ENCODE measurements around the gene ROR1.
A peak's percentile ranks its signal among the peaks of the same experiment; 100 is the strongest.
"Not testable (repeated sequence)": the region's sequence is repeated elsewhere in the genome, so short reads cannot be mapped to it uniquely, and the experiment has no call there.

ROR1 gene

DNA sequence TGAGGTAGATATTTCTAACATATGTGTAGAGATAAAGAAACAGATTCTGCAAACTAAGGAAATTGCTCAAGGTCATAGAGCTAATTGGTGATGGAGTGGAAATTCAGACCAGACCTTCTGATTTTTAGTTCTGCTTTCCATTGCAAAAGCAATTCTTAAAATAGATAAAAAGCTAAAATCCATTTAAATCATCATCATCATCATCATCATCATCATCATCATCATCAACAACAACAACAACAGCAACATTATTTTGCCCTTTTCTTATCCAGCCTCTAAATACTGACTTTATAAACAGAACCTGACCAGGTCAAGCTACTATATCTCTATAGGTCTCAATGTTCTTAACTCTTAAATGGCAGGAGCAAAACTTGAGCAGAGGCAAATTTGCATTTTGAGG, 14.0 kb upstream of the ROR1 start:
- no peak for DNase-seq

DNA sequence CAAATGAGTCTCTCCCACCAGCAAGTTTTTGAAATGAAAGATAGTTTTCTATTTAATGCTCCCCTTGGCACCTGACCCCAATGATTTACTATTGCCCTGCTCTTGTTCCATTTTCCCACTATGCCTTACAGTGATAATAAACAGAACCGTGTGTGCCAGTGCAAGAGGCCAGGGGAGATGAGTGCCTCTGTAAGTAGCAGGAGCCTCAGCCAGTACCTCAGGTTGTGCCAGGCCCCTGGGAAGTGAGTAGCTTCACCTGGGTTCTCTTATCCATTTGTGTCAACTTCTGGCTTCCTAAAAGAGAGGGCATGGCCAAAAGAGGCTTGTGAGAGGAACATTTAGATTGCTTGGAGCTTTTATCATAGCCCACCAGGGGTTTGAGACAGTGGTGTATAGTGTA, 3.4 kb upstream of the ROR1 start:
- no peak for DNase-seq

DNA sequence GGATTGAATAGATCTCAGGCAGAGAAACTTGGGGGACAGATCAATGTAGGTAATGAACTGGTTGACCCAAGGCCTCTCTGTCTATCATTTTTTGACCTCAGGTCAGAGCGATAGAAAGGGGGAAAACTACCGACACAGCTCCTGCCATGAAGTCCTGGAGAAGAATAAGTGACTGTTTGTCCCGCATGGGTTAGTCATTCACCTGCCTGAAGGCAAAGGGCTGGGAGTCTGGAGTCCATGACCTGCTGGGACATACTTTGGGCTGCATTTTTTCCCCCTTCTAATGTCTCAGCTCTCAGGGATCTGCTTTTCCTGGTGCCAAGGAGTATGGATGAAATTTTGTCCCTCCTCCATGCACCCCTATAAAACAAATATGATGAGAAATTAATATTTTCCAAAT, 1.6 kb upstream of the ROR1 start:
- DNase-seq = no peak

DNA sequence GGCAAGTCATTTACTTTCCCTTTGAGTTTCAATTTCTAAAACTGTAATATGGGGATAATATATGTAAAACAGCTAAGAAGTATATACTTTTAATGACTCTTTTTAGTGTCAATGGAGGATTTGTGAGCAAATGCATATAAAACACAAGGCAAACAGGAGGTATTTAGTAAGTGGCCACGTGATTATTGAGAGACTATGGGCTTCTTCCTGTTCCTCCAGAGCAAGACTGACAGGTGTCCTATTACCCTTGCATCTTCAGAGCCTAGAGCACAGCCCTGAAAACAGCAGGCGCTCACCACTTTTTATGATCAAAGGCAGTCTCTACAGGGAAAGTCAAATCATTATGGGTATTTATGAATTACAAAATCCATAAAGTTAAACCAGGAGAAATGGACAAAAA, 941 bp upstream of the ROR1 start:
- no peak for DNase-seq

DNA sequence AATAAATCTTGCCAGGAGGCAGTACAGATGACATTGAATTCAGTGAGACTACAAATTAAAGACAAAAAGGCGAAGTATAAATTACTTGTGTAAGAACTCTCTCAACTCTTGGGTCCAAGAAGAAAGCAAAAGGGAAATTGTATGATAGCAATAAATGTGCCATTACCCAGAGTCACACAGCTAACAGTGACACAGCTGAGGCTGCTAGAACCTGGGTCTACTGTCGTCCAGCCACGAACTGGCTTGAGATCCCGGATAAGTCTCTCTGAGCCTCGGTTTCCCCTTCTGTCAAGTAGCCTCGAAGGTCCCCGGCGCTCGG, 362 bp upstream of the ROR1 start:
- no peak for DNase-seq

DNA sequence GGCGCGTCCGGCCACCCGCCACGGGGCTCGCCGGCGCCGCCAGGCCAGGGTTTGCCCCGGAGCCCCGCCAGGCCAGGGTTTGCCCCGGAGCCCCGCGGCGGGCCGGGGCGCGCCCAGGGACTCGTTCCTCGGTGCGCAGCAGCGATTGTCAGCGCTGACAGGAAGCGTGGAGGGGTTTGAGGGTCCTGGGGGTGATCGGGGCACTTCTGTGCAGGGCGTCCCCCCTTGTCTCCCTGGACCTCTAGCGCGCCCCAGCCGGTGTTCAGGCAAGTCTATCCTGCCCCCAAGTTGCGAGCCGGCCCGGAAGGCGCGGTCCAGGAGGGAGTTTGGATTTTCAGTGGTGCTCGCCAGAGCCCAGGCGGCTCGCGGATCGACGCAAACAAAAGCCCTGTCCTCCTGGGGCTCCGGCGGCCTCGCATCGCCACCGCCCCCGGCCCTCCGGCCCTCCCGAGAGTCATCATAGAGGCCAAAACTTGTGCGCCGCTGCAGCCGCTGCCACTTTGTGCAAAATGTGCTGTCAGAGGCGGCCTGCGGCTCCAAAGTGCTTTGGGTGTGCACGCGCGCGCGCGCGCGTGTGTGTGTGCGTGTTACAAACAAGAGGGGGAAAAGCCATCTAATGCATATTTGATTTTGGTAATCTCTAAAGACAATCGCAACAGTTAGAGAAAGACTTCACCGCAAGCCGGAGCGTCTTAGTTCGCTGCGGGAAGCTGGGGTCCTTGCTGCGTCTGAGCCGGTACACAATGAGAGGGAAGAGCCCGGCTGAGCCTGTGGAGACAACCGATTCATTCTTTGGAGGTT, 1.0 kb downstream of the ROR1 start:
- DNase-seq = peak; percentile 25

DNA sequence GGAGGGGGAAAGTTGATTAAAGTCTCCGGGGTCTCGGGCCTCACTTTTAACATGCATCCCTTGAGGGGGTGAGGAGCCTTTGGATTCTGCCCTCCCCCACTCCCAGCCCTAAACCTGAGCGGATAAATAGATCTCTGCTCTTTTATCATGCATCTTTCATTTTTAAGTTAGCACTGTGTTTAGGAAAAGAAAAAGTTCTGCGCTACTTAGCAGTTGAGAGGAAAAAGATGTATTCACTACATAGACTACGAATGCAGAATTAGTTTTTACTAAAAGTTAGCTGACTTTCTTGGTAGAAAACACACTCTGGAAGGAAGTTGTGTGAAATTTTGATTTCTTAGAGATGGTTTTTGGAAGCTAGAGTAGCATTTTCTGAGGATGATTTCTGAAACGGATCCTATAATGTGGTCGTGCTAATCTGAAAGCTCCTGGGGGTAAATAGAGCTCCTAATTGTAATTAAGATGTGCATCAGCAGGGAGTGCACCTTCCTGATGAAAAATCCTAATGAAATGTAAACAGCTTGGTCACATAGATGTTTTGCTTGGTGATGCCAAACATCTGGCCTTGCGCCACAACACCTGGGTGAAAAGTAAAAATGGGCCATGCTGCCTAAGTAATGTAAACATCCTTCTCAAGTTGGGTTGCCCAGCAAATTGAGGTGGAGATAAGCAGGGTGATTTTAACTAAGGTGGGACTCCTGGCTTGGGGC, 1.8 kb downstream of the ROR1 start:
- peak; percentile 10 for DNase-seq

DNA sequence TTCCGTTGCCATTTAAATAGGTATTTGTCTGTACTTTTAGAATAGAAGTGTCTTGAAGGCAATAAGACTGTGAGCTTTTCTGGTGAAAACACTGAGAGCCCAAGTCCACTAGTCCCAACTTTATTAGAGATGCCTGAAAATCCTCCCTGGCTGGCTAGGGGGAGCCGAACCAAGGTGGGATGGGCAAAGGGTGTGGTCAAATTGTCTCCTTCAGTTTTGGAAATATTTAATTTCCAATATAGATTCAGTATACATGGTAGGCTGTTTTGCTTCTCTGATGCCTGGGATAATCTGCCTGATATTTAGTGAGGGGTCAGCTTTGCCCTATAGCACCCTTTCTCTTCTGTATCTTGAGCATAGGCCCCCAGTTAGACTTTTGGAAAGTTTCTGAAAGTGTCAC, 3.5 kb downstream of the ROR1 start:
- no peak for DNase-seq

DNA sequence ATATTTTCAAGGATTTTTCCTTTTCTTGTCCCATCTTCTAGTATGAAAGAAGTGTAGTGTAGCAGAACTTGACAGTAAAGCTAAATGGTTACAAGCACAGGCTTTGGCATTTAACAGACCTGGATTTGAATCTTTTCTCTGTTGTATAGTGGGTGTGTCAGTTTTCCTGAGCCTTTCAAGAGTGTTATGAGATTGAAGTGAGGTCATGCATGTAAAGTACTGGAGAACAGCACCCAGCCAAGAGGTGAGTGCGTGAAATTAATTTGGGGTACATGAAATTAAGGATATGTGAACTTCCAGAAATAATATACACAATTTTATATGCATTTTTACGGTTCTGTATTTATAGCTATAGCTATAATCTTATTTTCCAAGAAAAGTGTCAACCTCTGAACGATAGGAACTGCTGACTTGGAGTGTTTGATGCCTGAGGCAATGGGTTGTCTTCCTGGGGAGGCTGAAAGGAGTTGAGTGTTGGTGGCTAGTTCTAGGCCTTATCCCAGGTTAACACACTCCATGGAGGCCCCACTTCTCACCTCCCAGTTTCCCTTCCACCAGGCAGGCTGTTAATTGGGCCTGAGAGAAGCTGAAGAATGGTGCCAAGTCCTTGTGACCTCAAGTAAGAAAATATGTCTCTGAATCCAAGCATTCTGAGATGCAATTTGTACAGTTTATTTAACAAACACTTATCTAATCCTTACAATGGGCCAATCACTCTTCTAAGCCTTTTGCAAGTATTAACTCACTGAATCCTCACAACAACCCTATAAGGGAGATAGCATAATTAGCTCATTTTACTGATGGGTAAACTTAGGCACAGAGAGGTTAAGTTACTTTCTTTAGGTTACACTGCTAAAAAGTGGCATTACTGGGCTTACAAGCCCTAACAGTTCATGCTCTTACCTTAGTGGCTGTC, 4.4 kb downstream of the ROR1 start:
- no peak for DNase-seq

DNA sequence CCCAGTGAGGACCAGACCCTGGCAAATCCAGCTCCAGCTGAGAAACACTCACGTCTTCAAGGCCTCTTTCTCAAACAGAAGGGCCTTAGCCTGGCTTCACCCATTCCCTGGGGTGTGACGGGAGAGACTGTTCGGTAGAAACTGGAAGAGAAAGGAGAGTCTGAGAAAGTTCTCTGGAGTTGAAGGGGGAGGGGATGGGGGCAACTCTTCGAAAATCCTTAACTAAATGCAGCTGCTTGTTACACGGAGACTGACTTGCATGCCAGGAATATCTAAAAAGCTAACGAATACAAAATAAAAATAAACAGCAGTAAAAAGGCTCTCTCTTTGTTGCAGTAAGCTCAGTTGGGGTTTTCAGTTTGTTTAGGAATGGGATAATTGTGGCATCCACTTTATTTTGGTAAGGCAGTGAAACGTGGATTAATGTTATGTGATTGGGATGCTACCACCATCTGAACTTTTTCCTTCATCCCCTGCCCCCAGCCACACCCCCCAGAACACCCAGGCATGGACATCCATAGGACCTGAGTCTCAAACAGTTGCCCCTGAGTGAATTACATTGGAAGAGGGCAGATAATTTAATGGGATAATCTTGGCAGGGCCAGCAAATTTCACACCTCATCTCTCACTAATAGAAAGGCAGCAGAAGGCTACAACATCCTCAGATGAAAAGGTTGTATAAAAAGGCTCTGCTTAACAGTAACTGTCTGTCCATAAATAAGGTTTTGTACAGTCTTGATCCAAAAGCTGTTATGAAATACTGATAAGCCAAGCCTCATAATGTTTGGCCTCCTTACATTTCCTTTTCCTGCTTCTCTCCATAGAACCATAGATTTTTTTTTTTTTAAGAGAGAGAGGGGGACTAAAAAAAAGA, 5.8 kb downstream of the ROR1 start:
- no peak for DNase-seq

DNA sequence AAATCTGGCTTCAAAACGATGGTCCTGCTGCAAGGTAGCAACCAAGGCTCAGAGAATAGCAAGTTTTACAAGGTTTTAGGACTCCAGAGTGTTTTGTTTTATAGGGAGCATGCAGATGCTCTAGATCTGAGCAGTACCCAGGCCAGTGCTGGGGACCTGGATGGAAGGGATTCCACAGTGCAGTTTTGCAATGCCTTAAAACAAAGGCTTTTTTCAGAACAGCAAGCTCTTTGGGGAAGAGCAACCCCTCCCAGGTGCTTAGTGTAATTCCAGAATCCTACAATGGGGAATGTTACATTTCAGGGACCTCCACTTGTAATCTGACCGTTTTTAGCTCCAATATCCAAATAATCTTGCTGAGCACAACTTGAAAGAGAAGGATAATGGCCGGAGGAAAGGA, 6.7 kb downstream of the ROR1 start:
- no peak for DNase-seq

DNA sequence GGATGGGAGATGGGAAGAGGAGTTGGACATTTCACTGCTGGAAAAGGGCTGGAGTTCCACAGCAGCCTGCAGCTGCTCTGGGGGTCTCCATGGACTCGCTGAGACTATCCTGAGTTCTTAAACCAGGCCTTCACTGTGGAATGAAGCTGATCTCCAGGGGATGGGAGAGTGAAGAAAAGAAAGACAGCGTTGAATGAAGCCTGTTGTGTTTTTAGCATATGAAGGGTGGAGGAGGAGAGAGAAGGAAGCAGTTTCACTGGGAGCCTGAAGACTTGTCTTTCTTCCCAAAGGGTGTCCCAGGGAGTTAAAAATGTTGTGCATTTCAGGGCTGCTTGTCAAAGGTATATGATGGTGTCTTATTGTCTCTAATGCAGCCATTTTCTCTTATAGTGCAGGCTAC, 9.2 kb downstream of the ROR1 start:
- DNase-seq = no peak

DNA sequence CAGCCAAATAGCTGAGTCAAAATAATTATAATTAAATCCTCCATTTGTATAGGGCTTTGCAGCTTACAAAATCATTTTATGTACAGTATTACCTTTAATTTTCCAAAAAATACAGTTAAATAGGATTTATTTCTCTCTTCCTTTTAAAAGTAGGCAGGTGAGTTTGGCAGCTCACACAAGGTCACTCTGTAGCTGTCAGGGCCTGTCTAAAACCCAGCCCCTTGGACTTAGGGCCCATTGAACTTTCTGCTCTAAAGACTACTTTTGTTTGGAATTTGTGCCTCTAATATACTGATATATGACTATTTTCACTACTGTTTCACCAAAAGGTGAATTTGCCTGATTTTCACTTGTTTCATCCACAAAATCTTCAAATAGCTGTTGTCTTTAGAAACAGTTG, 10.3 kb downstream of the ROR1 start:
- no peak for DNase-seq

DNA sequence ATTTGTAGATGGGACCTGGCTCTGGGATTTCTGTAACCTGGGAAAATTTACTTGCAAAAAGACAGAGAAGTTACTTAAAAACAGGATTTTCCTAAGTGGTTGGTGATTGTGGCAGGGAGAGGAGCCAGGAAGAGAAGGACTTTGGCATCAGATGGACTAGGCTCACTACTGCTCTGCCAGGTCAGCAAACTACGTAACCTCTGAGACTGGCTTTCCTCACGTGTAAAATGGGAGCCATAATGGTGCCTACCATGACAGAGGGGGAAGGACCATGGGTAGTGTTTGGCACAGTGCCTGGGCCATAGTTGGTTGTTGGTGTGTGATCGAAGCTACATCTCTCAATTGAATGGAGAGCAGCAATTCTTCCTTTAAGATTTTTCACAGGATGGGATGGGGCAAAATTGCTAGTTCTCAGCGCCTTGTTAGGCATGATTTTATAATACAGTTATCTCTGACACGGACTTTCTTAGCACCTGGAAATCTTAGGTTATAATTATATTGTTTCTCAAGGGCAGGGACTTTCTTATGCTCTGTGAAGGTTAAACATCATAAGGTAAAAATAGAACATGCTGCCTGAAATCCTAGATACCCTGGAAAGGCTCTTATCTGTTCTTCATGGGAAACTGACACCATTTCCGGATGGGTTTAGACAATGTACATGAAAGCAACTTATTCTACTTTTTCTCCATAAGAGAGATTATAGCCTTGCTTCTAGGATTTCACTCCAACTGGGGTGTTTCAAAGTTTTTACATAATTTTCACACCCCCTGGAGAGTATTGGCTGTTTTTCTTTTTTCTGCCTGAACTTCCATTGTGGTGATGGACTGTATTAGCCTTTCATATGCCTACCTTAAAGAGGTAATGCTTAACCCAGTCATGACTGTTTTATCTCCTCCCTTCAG, 10.9 kb downstream of the ROR1 start:
- no peak for DNase-seq

DNA sequence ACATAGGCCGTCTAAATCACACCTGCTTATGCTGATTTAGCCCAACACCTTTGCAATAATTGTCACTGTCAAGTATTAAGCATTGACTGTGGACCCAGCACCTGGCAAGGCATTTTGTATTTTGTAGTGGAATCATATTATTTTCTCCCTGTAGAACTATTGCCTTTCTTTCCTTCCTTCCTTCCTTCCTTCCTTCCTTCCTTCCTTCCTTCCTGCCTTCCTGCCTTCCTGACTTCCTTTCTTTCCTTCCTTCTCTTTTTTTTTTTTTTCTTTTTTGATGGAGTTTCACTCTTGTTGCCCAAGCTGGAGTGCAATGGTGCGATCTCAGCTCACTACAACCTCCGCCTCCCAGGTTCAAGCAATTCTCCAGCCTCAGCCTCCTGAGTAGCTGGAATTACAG, 13.5 kb downstream of the ROR1 start:
- DNase-seq = not testable (repeated sequence)

DNA sequence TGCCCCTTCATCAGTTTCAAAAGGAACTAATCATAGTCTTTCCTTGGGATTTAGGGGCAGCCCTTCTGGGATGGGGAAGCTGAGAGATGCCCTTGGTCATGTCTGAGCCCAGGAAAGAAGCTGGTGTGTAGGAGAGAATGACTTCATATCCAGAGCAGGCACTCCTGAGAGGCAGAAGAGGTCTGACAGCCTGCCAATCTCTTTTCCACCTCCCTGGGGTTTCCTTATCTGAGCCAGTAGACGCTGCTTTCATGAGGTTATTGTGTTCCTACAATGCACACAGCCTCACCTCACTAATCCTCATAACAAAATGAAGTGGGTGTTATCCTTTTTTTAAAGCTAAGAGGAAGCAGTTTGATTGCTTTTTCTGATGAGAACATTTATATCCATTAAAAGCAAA, 14.1 kb downstream of the ROR1 start:
- no peak for DNase-seq

DNA sequence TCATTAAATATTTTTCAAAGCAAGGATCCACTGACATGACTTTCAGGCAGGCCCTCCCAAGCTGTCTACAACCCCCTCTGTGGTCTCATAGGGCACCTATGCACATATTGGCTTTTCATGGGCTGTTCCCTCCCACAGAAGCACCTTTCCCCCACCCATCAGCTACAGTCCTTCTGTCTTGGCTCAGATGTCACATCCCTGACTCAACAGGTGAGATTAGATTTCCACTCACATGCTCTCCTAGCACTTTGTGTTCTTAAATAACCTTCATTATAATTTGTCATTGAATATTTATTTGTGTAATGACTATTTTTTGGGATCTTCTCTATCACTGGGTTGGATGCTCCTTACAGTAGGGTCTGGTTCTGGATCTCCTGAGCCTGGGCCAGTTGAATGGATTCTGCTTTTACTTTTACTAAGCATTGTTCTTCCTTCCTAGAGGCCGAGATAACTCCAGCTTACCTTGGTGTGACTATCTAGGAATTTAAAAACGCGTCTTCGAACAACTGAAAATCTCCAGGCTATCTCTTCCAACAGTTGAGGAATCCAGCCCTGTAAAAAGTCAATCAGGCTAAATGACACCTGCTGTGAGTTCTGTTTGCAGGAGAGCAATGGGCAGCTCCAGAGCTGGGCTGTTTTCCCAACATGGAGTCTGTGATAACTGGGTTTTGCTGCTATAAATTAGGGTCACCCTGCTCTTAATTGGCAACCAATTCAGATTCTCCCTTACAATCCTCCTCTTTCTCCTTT, 16.2 kb downstream of the ROR1 start:
- DNase-seq = peak; percentile 59

DNA sequence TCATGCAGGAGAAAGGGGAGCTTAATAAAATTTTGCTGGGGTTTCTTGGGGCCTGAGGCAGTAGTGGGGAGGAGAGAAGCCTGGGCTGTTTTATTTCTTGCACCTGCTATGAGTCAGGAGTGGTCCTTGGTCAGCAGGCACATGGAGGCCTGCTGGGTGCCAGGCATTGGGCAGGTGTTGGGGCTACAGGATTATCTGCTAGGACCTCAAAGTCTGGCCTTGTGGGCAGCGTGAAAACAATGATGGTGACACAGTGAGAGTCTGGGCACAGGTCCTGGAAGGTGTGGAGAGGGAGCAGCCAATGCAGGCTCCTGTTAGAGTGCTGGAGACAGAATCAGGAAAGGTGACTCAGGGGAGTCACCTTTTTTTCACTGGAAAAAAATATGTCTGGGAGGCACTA, 17.2 kb downstream of the ROR1 start:
- no peak for DNase-seq

DNA sequence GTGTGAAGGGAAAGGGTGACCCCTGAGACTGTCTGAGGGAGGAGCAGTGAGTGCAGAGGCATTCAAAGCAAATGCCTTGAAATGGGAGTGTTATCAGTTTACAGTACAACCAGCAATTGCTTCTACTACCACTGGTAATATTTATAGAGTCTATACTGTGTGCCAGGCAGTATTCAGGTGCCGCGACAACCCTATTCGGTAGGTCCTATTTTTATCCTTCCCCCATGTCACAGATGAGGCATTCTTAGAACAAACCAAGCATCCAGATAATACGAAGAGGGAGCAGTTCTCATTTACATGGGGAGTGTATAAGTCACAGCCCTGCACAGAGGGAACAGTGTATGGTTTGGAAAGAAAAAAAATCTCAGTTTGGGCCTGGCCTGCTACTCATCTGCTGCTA, 18.3 kb downstream of the ROR1 start:
- no peak for DNase-seq

DNA sequence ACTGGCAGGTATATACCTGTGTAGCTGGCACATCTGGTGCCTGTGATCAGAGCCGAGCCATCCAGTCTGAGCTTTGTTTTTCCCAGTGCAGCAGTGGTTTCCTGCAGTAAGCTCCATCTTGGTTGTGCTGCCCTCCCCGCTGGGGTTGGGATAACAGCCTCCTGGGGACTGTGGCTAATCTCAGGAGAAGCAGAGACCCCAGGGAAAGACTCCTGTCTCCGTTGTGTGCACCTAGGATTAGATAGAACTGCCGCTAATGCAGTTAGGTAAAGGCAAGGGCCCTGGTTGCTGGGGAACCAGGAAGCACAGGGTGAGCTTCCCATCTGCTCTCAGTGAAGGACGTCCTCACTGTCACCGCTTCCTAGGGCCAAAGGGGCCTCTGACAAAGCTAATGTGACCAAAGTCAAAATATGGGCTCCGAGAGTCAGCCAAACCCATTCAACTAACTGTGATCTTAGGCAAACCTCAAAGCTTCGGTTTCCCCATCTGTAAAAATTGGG, 20.0 kb downstream of the ROR1 start:
- no peak for DNase-seq

DNA sequence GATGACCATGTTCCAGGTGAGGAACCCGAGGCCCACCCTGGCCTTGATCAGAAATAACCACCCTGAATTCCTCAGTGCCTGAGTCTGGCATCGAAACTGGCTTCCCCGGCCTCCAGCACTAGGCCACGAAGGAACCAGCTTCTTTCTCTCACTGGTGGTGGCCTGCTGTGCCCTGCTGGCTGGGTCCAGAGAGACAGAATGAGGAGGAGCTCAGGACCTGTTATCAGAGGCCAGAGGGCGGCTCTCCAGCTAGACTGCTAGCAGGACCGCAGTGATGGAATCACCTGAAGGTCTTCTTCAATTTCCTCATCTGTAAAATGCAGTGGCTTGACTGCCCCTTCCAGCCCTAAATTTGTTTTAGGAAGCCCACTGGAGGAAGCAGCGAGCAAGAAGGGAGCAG, 20.5 kb downstream of the ROR1 start:
- DNase-seq = no peak

All from NCI-H2171 (cell line).